Measurements from ENCODE around the gene IDH2. TPM values are rescaled to one million over a fixed set of nuclear protein-coding genes. Genes with fewer than 3 reads are reported as not detected.
A peak's percentile ranks its signal among the peaks of the same experiment; 100 is the strongest.

Gene IDH2
- total RNA-seq, 1 donor from 2014 or later, result 93.1 TPM

DNA sequence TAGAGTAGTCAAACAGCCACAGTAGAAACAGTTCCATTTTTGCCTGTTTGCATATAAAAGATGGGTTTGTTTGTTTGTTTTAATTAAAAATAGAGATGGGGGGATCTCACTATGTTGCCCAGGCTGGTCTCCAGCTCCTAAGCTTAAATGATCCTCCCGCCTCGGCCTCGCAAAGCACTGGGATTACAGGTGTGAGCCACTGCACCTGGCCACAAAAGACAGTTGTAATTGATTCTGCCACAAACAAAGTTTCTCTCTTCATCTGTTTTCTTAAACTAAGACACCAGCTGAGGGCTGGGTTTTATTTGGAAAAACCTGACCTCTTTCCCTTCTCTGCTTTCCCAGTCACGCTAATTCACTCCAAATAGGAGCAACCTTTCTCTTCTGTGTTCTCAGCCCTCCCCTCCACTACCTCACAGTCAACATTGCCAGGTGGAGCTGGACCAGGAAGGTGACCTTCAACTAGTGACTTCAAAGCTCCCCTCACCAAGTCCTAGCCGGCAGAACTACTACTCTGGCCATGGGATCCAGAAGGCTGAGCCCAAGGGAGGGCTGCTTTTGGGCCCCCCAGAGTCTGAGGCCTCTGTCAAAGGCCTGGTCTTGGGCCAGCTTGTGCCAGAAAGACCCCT lies 1.5 kb upstream of the IDH2 start:
- Mint-ChIP-seq H3K27me3 (ENCODE audit: insufficient read depth, low read depth) (peaks cover 28% of the 10 kb centered on the region), H3K4me1 (peaks cover 44% of the 10 kb centered on the region), H3K4me3 (peak overlapping the region; percentile 73), H3K27ac (no peak overlapping the region), H3K36me3 (peaks cover 4% of the 10 kb centered on the region), H3K9me3 (no peaks in the 10 kb centered on the region)
- H3K4me1 ChIP-seq, result peaks cover 19% of the 10 kb centered on the region
- no peak overlapping the region for H3K4me3 ChIP-seq
- peaks cover 27% of the 10 kb centered on the region for H3K79me2 ChIP-seq (ENCODE audit: low read depth)
- H3F3A ChIP-seq (ENCODE audit: low read depth), result peaks cover 10% of the 10 kb centered on the region
- no peak overlapping the region for H3K4me2 ChIP-seq
- H3K27ac ChIP-seq, result no peak overlapping the region
- DNase-seq (ENCODE audit: low spot score), result no peak
- H3K9me3 ChIP-seq (ENCODE audit: low read depth), result no peaks in the 10 kb centered on the region
- H3K27me3 ChIP-seq, result peaks cover 21% of the 10 kb centered on the region
- H3K9ac ChIP-seq, result no peak overlapping the region
- no peaks in the 10 kb centered on the region for H3K36me3 ChIP-seq
- TF ChIP-seq EZH2phosphoT487 (IDR thresholded peaks at IDR 0.05) (no peak), EZH2 (IDR thresholded peaks at IDR 0.05) (no peak)
- TF ChIP-seq, protein P1, sequence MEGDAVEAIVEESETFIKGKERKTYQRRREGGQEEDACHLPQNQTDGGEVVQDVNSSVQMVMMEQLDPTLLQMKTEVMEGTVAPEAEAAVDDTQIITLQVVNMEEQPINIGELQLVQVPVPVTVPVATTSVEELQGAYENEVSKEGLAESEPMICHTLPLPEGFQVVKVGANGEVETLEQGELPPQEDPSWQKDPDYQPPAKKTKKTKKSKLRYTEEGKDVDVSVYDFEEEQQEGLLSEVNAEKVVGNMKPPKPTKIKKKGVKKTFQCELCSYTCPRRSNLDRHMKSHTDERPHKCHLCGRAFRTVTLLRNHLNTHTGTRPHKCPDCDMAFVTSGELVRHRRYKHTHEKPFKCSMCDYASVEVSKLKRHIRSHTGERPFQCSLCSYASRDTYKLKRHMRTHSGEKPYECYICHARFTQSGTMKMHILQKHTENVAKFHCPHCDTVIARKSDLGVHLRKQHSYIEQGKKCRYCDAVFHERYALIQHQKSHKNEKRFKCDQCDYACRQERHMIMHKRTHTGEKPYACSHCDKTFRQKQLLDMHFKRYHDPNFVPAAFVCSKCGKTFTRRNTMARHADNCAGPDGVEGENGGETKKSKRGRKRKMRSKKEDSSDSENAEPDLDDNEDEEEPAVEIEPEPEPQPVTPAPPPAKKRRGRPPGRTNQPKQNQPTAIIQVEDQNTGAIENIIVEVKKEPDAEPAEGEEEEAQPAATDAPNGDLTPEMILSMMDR (IDR thresholded peaks at IDR 0.05), result no peak
- H4K20me1 ChIP-seq (ENCODE audit: low read depth), result peaks cover 23% of the 10 kb centered on the region
- H2AFZ ChIP-seq (replicated peaks), result no peak overlapping the region

- Histone ChIP-seq H4K20me1 (ENCODE audit: low read depth) (peaks cover 43% of the 10 kb centered on the region), H3K27ac (peak overlapping the region; percentile 67), H2AFZ (replicated peaks) (peak overlapping the region; percentile 95), H3K4me3 (peak overlapping the region; percentile 84), H3K4me1 (peaks cover 11% of the 10 kb centered on the region), H3K4me2 (peak overlapping the region; percentile 71), H3K9me3 (ENCODE audit: low read depth) (no peaks in the 10 kb centered on the region), H3K79me2 (ENCODE audit: low read depth) (peaks cover 52% of the 10 kb centered on the region), H3K9ac (peak overlapping the region; percentile 68), H3K27me3 (peaks cover 21% of the 10 kb centered on the region), H3F3A (ENCODE audit: low read depth) (peaks cover 10% of the 10 kb centered on the region), H3K36me3 (no peaks in the 10 kb centered on the region)
- H3K4me1 Mint-ChIP-seq, result peaks cover 43% of the 10 kb centered on the region
- H3K36me3 Mint-ChIP-seq, result peaks cover 5% of the 10 kb centered on the region
- H3K4me3 Mint-ChIP-seq, result peak overlapping the region; percentile 90
- peaks cover 28% of the 10 kb centered on the region for H3K27me3 Mint-ChIP-seq (ENCODE audit: insufficient read depth, low read depth)
- peak overlapping the region; percentile 86 for H3K27ac Mint-ChIP-seq
- peak; percentile 96 for DNase-seq (ENCODE audit: low spot score)
- no peaks in the 10 kb centered on the region for H3K9me3 Mint-ChIP-seq
- TF ChIP-seq EZH2 (IDR thresholded peaks at IDR 0.05) (no peak), EZH2phosphoT487 (IDR thresholded peaks at IDR 0.05) (no peak)
- TF ChIP-seq, protein P1 (IDR thresholded peaks at IDR 0.05), result no peak
These were observed 919 bp downstream of the IDH2 start for GRCh38 chr15:90101130-90101968.

- peaks cover 21% of the 10 kb centered on the region for H3K27me3 ChIP-seq
- Mint-ChIP-seq H3K36me3 (peaks cover 9% of the 10 kb centered on the region), H3K27me3 (ENCODE audit: insufficient read depth, low read depth) (peaks cover 25% of the 10 kb centered on the region), H3K4me3 (peak overlapping the region; percentile 90), H3K27ac (no peak overlapping the region), H3K4me1 (peaks cover 46% of the 10 kb centered on the region), H3K9me3 (no peaks in the 10 kb centered on the region)
- peak overlapping the region; percentile 71 for H3K4me2 ChIP-seq
- H2AFZ ChIP-seq (replicated peaks), result no peak overlapping the region
- H3K36me3 ChIP-seq, result no peaks in the 10 kb centered on the region
- H3K9ac ChIP-seq, result no peak overlapping the region
- peaks cover 11% of the 10 kb centered on the region for H3K4me1 ChIP-seq
- no peak overlapping the region for H3K27ac ChIP-seq
- no peak for DNase-seq (ENCODE audit: low spot score)
- H3K4me3 ChIP-seq, result no peak overlapping the region
- TF ChIP-seq EZH2phosphoT487 (IDR thresholded peaks at IDR 0.05), result no peak
- TF ChIP-seq, protein P1 (IDR thresholded peaks at IDR 0.05), result no peak
- no peak for TF ChIP-seq EZH2 (IDR thresholded peaks at IDR 0.05)
- H3F3A ChIP-seq (ENCODE audit: low read depth), result peaks cover 10% of the 10 kb centered on the region
- no peaks in the 10 kb centered on the region for H3K9me3 ChIP-seq (ENCODE audit: low read depth)
- H4K20me1 ChIP-seq (ENCODE audit: low read depth), result peaks cover 54% of the 10 kb centered on the region
- peaks cover 63% of the 10 kb centered on the region for H3K79me2 ChIP-seq (ENCODE audit: low read depth)
These were observed 2.1 kb downstream of the IDH2 start for GRCh38 chr15:90099868-90100831.

Measured in neural progenitor cell (in vitro differentiated cells).